ENCODE measurements around the gene REPS2.
A peak's percentile ranks its signal among the peaks of the same experiment; 100 is the strongest.

REPS2 gene

GRCh38 chrX:17040711-17041110, 94.3 kb downstream of the REPS2 start:
- ChIA-PET POLR2A (ENCODE audit: low non-redundant PET) (no interaction called here), CTCF (no interaction called here)

GRCh38 chrX:17042037-17042436, 95.6 kb downstream of the REPS2 start:
- ChIA-PET POLR2A (ENCODE audit: low non-redundant PET) (no interaction called here), CTCF (interaction anchor here (0.7 kb wide), 1 partner anchor 138 kb away, joined by 3 read pairs; no protein-coding TSS in a partner anchor)
- TF ChIP-seq, protein P1, sequence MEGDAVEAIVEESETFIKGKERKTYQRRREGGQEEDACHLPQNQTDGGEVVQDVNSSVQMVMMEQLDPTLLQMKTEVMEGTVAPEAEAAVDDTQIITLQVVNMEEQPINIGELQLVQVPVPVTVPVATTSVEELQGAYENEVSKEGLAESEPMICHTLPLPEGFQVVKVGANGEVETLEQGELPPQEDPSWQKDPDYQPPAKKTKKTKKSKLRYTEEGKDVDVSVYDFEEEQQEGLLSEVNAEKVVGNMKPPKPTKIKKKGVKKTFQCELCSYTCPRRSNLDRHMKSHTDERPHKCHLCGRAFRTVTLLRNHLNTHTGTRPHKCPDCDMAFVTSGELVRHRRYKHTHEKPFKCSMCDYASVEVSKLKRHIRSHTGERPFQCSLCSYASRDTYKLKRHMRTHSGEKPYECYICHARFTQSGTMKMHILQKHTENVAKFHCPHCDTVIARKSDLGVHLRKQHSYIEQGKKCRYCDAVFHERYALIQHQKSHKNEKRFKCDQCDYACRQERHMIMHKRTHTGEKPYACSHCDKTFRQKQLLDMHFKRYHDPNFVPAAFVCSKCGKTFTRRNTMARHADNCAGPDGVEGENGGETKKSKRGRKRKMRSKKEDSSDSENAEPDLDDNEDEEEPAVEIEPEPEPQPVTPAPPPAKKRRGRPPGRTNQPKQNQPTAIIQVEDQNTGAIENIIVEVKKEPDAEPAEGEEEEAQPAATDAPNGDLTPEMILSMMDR (conservative IDR thresholded peaks at IDR 0.05; ENCODE audit: low read depth) = no peak
- H3K27ac ChIP-seq = no peak overlapping the region
- DNase-seq (ENCODE audit: low spot score) = no peak

More at GRCh38 chrX:17040711-17041110, 94.3 kb downstream of the REPS2 start:
- DNase-seq (ENCODE audit: low spot score) = no peak
- H3K27ac ChIP-seq = no peak overlapping the region
- TF ChIP-seq, protein P1 (conservative IDR thresholded peaks at IDR 0.05; ENCODE audit: low read depth) = no peak

DNA sequence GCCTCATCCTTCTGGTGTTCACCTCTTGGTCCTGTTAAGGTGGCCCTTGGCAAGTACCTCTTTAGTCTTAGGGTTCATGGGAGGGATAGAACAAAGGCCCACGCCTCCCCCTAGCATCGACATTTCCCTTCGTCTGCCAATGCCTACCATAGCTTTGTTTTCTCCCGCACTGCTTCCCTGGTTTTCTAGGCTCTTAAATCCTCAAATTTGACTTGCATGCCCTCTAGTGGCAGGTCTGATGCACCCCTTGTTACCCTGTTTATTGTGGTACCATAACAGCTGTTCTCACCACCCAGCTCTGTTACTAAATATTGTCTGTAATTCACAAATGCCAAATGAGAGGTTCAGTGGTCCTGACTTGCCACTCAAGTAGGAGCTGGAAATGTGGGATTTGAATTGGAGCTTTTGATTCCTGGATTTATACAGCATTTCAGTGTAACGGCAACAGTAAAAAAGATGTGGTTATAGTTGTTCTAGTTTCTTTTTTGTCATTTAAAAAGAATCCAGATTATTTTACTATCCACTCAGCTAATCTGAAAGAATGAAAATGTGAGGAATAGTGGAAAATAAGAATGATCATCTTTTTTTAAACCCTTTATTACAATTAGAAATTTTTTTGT, 100.1 kb downstream of the REPS2 start:
- TF ChIP-seq, protein P1 (conservative IDR thresholded peaks at IDR 0.05; ENCODE audit: low read depth) = peak; percentile 66
- POLR2A ChIA-PET (ENCODE audit: low non-redundant PET) = interaction anchor here (0.8 kb wide), 1 partner anchor 1355 kb away, joined by 3 read pairs; no protein-coding TSS in a partner anchor
- CTCF ChIA-PET = interaction anchor here (0.6 to 2.2 kb wide), 14 partner anchors 12 to 224 kb away, joined by 3 to 22 read pairs (median 4); no protein-coding TSS in a partner anchor
- peak; percentile 32 for DNase-seq (ENCODE audit: low spot score)
- no peak overlapping the region for H3K27ac ChIP-seq

GRCh38 chrX:17047224-17047623, 100.8 kb downstream of the REPS2 start:
- DNase-seq (ENCODE audit: low spot score) = no peak
- no peak overlapping the region for H3K27ac ChIP-seq
- ChIA-PET POLR2A (ENCODE audit: low non-redundant PET) (interaction anchor here (0.8 kb wide), 1 partner anchor 1356 kb away, joined by 3 read pairs; no protein-coding TSS in a partner anchor), CTCF (interaction anchor here (0.6 to 2.2 kb wide), 10 partner anchors 35 to 225 kb away, joined by 3 to 22 read pairs (median 6); no protein-coding TSS in a partner anchor)
- TF ChIP-seq, protein P1 (conservative IDR thresholded peaks at IDR 0.05; ENCODE audit: low read depth) = no peak

GRCh38 chrX:17052210-17052609, 105.8 kb downstream of the REPS2 start:
- no peak for DNase-seq (ENCODE audit: low spot score)
- CTCF ChIA-PET = no interaction called here
- TF ChIP-seq, protein P1 (conservative IDR thresholded peaks at IDR 0.05; ENCODE audit: low read depth) = no peak
- H3K27ac ChIP-seq = no peak overlapping the region
- POLR2A ChIA-PET (ENCODE audit: low non-redundant PET) = no interaction called here

GRCh38 chrX:17052793-17053192, 106.3 kb downstream of the REPS2 start:
- H3K27ac ChIP-seq = no peak overlapping the region
- TF ChIP-seq, protein P1 (conservative IDR thresholded peaks at IDR 0.05; ENCODE audit: low read depth) = no peak
- ChIA-PET CTCF (no interaction called here), POLR2A (ENCODE audit: low non-redundant PET) (no interaction called here)
- no peak for DNase-seq (ENCODE audit: low spot score)
